ENCODE data around the gene RAB8B.

DNA sequence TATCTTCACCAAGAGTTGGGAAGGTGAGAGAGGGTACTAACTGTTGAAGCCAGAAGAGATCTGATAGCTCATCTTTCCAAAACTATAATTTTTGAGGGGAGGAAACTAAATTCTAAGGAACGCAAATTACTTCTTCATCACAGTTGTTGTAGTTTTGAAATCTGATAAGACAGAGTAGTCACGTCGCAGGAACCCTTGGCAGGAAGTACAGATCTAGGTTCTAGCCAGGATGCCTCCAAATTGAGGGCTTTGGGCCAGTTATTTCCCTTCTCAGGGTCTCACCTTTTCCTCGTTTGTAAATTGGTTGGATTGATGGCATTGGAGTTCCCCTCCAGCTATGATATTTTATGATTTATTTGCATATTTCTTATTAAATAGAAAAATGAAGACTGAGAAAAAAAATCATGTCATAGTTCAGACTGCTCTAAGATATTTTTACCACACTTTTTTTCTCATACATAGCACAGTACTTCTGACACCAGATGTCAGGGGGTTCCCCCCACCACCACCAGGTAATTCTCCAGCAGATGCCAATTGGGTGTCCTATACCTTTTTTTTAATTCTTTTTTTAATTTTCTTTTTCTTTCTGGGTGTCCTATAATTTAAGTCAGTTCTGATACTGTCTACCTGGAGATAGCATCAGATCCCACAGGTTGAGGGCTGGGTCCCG lies 55.7 kb downstream of the RAB8B start:
- TF ChIP-seq, protein P1, sequence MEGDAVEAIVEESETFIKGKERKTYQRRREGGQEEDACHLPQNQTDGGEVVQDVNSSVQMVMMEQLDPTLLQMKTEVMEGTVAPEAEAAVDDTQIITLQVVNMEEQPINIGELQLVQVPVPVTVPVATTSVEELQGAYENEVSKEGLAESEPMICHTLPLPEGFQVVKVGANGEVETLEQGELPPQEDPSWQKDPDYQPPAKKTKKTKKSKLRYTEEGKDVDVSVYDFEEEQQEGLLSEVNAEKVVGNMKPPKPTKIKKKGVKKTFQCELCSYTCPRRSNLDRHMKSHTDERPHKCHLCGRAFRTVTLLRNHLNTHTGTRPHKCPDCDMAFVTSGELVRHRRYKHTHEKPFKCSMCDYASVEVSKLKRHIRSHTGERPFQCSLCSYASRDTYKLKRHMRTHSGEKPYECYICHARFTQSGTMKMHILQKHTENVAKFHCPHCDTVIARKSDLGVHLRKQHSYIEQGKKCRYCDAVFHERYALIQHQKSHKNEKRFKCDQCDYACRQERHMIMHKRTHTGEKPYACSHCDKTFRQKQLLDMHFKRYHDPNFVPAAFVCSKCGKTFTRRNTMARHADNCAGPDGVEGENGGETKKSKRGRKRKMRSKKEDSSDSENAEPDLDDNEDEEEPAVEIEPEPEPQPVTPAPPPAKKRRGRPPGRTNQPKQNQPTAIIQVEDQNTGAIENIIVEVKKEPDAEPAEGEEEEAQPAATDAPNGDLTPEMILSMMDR (IDR thresholded peaks at IDR 0.05) = no peak
- TF ChIP-seq POLR2A (IDR thresholded peaks at IDR 0.05; ENCODE audit: low read depth) = no peak
- no peak for TF ChIP-seq POLR2AphosphoS5 (IDR thresholded peaks at IDR 0.05)
- no peak for TF ChIP-seq EP300 (IDR thresholded peaks at IDR 0.05)
